Endothelial cell of umbilical vein (primary cell): ENCODE results near the gene CELA3B. TPM values are rescaled to one million over a fixed set of nuclear protein-coding genes. Genes with fewer than 3 reads are reported as not detected.
"Not testable (repeated sequence)": the region's sequence is repeated elsewhere in the genome, so short reads cannot be mapped to it uniquely, and the experiment has no call there.

ENCODE experiments used
- BruUV-seq: library from RNA; stranded (reverse); fragments of 400-500 nt; replicated peaks from 2 replicates; lab custom pipeline; 2021; lab: Mats Ljungman, UMichigan
- CTCF ChIA-PET: fragments of 300-600, 350-600 bp; sonication (Branson Sonifier 250); formaldehyde crosslinking; loops from one replicate; lab custom pipeline; 2021; ENCODE audit warnings: antibody characterized with exemption, inconsistent platforms; lab: Charles Lee
- POLR2A ChIA-PET: fragments of 300-600, 350-600 bp; sonication (Branson Sonifier 250); formaldehyde crosslinking; loops from one replicate; lab custom pipeline; 2021; ENCODE audit warnings: antibody characterized with exemption, inconsistent platforms; lab: Charles Lee
- DNase-seq: peaks from one replicate; pipeline ENCODE4 v3.0.0-alpha.2; 2011; ENCODE audit warnings: low read depth, low spot score
- FAIRE-seq: peaks from 2 replicates; lab custom pipeline; 2011; peaks lifted over from hg19 to GRCh38; lab: Jason Lieb, UNC
- H2AFZ ChIP-seq: 2 replicates; pipeline ENCODE4 v1.6.0; 2012; ENCODE audit warnings: low read depth, low read length, control low read depth, inconsistent platforms
- H3K27ac ChIP-seq: 2 replicates; pipeline ENCODE4 v1.5.1; 2011; ENCODE audit warnings: low read depth, mild to moderate bottlenecking, control low read depth, low read length, moderate library complexity; ENCODE audit not compliant: insufficient read depth
- H3K27me3 ChIP-seq, 2 experiments: 2 replicates each; pipeline versions ENCODE4 v1.6.0 to v1.6.1; 2011; ENCODE audit warnings: low read length in 2 of 2, mixed read lengths in 1 of 2; ENCODE audit not compliant: control insufficient read depth in 2 of 2, insufficient read depth in 2 of 2
- H3K36me3 ChIP-seq, 2 experiments: 2 replicates in 1 of 2; 3 replicates in 1 of 2; pipeline ENCODE4 v1.5.1; 2011; ENCODE audit warnings: low read length in 2 of 2, mild to moderate bottlenecking in 1 of 2, moderate library complexity in 1 of 2; ENCODE audit not compliant: control insufficient read depth in 2 of 2, insufficient read depth in 2 of 2; ENCODE audit errors: extremely low read depth in 1 of 2
- H3K4me1 ChIP-seq: 3 replicates; pipeline ENCODE4 v1.5.1; 2011; ENCODE audit warnings: mild to moderate bottlenecking, low read length; ENCODE audit not compliant: control insufficient read depth, insufficient read depth; ENCODE audit errors: extremely low read depth
- H3K4me2 ChIP-seq: 2 replicates; pipeline ENCODE4 v1.6.1; 2011; ENCODE audit warnings: low read length, control low read depth, mixed read lengths; ENCODE audit not compliant: insufficient read depth
- H3K4me3 ChIP-seq, 3 experiments: fragments of 200-600 bp in 1 of 3; sonication (generic), shearing (Covaris generic) in 1 of 3; replicated peaks in 1 of 3; 2 replicates each; pipeline ENCODE4 v1.5.1; 2011 to 2016; ENCODE audit warnings: control low read depth in 3 of 3, low read length in 3 of 3, mild to moderate bottlenecking in 2 of 3, inconsistent platforms in 1 of 3, low read depth in 1 of 3, moderate library complexity in 1 of 3; ENCODE audit not compliant: insufficient read depth in 1 of 3
- H3K79me2 ChIP-seq: 2 replicates; pipeline ENCODE4 v1.6.0; 2012; ENCODE audit warnings: low read length, inconsistent platforms; ENCODE audit not compliant: control insufficient read depth, insufficient read depth
- H3K9ac ChIP-seq: replicated peaks from 2 replicates; pipeline ENCODE3; 2011; ENCODE audit warnings: low read length, control low read depth; ENCODE audit not compliant: insufficient read depth; ENCODE audit errors: extremely low read depth
- H3K9me1 ChIP-seq: replicated peaks from 3 replicates; pipeline ENCODE4 v1.6.0; 2011; ENCODE audit warnings: mild to moderate bottlenecking, low read length; ENCODE audit not compliant: control insufficient read depth, insufficient read depth; ENCODE audit errors: extremely low read depth
- H3K9me3 ChIP-seq: replicated peaks from 2 replicates; pipeline ENCODE4 v1.5.1; 2012; ENCODE audit warnings: low read length, inconsistent platforms; ENCODE audit not compliant: control insufficient read depth, insufficient read depth
- H4K20me1 ChIP-seq: replicated peaks from 2 replicates; pipeline ENCODE3; 2011; ENCODE audit warnings: mild to moderate bottlenecking, low read length; ENCODE audit not compliant: control insufficient read depth, insufficient read depth; ENCODE audit errors: extremely low read depth
- EZH2 ChIP-seq: IDR thresholded peaks from 2 replicates; pipeline ENCODE4 v1.6.1; 2012; ENCODE audit warnings: borderline replicate concordance, low read depth, mild to moderate bottlenecking, moderate library complexity, low read length, inconsistent platforms; ENCODE audit not compliant: severe bottlenecking
- FOS ChIP-seq: IDR thresholded peaks from 2 replicates; pipeline ENCODE4 v1.6.1; 2011; ENCODE audit warnings: mild to moderate bottlenecking, low read length, moderate library complexity, borderline replicate concordance; ENCODE audit not compliant: insufficient read depth
- GATA2 ChIP-seq: IDR thresholded peaks from 2 replicates; pipeline ENCODE4 v1.7.0; 2011; ENCODE audit warnings: low read depth, mild to moderate bottlenecking, moderate library complexity, mixed read lengths, low read length; ENCODE audit not compliant: insufficient read length, insufficient read depth
- JUN ChIP-seq: IDR thresholded peaks from 2 replicates; pipeline ENCODE4 v1.6.1; 2011; ENCODE audit warnings: borderline replicate concordance, low read depth; ENCODE audit not compliant: insufficient read length, insufficient read depth
- MYC ChIP-seq: IDR thresholded peaks from one replicate; pipeline ENCODE4 v1.6.1; 2011; ENCODE audit warnings: mild to moderate bottlenecking, low read depth, low read length
- POLR2A ChIP-seq: IDR thresholded peaks from 2 replicates; pipeline ENCODE4 v1.6.1; 2012; ENCODE audit warnings: low read depth, mild to moderate bottlenecking, control low read depth, low read length
- POLR2AphosphoS5 ChIP-seq: IDR thresholded peaks from 2 replicates; pipeline ENCODE4 v1.6.1; 2012; ENCODE audit warnings: low read depth, mild to moderate bottlenecking, control low read depth, low read length, moderate library complexity; ENCODE audit not compliant: insufficient read depth
- dilution Hi-C: fragments of 300-500 bp; cut with MboI; formaldehyde crosslinking; loops from one replicate; pipeline ENCODE4 v1.15.0; 2019; ENCODE audit warnings: low sequenced_read_pairs; ENCODE audit not compliant: extremely low pct_ligation_motif_present
- intact Hi-C: fragments of 100-400 bp; cut with micrococcal nuclease; formaldehyde crosslinking; loops from one replicate; pipeline ENCODE4 v1.10.0; 2022
- polyA plus RNA-seq, 4 experiments: library from polyadenylated mRNA; depleted of rRNA in 3 of 4; stranded (reverse) in 3 of 4; unstranded in 1 of 4; fragments of >200 nt; gene quantifications; 2 replicates each; pipeline versions ENCODE4 v1.2.1 to v1.2.3, GENCODE V29; 2011 to 2012; ENCODE audit warnings: missing spikeins in 1 of 4
- total RNA-seq: library from RNA; stranded (reverse); gene quantifications from 2 replicates; pipeline ENCODE4 v1.2.3, GENCODE V29; 2021
- TF ChIP-seq, protein P1 (sequence below), 2 donors: IDR thresholded peaks; 1 replicate in 1 of 2; 2 replicates in 1 of 2; pipeline ENCODE4 v1.5.1; 2011; ENCODE audit warnings: low read length in 2 of 2, mild to moderate bottlenecking in 2 of 2, moderate library complexity in 2 of 2, control low read depth in 1 of 2, inconsistent platforms in 1 of 2, low read depth in 1 of 2; ENCODE audit not compliant: insufficient read depth in 1 of 2; ENCODE audit errors: extremely low read depth in 1 of 2
- TF ChIP-seq, protein P2 (sequence below): IDR thresholded peaks from 2 replicates; pipeline ENCODE4 v1.6.1; 2011; ENCODE audit not compliant: insufficient read depth, insufficient read length

Gene CELA3B
- total and polyA plus RNA-seq, 2 donors (not counting 3 experiments of a cell fraction or from before 2014, with no cell fraction given), result 0.32 TPM; not detected in 1

DNA sequence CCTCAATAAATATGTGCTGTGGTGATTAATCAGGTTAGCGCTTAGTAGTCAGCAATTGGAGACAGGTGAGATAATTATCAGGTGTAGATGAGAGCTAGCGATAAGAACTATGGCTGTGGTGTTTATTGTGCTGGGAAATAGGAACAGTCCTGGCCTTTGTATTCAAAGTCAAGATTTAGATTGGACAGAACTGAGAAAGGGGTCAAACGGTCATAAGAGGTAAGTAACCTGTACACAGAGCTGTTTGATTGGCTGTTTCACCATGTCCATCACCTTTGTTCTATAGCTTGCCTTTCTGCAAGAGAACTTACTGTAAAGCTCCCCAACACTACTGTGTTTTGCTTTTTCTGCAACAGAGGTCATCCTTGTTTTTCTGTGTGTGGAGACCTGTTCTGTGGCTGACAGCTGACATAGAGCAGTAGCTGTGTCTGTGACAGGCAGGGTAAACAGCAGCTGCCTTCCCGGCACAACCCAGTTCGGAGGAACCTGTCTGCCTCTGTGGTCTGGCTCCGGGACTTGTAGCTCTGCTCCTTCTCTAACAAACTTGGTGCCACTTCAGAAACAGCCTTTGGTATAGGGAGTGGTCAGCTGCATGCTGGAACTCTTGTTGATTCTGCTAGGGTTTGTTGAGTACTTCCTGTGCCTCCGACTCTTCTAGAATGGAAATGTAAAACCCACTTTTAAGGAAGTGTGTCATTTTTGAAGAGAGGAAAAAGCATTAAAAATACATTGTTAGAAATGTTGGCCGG lies 54.6 kb downstream of the CELA3B start:
- DNase-seq (peak; percentile 48), FAIRE-seq (peak; percentile 75)
- TF ChIP-seq GATA2 (no peak), POLR2AphosphoS5 (no peak), FOS (no peak), JUN (no peak), EZH2 (no peak), POLR2A (no peak), MYC (no peak)
- TF ChIP-seq, protein P1, sequence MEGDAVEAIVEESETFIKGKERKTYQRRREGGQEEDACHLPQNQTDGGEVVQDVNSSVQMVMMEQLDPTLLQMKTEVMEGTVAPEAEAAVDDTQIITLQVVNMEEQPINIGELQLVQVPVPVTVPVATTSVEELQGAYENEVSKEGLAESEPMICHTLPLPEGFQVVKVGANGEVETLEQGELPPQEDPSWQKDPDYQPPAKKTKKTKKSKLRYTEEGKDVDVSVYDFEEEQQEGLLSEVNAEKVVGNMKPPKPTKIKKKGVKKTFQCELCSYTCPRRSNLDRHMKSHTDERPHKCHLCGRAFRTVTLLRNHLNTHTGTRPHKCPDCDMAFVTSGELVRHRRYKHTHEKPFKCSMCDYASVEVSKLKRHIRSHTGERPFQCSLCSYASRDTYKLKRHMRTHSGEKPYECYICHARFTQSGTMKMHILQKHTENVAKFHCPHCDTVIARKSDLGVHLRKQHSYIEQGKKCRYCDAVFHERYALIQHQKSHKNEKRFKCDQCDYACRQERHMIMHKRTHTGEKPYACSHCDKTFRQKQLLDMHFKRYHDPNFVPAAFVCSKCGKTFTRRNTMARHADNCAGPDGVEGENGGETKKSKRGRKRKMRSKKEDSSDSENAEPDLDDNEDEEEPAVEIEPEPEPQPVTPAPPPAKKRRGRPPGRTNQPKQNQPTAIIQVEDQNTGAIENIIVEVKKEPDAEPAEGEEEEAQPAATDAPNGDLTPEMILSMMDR (IDR thresholded peaks at IDR 0.05; ENCODE audit: extremely low read depth in 1 of 2, insufficient read depth in 1 of 2, low read depth in 1 of 2, low read length in 2 of 2), result no peak
- TF ChIP-seq, protein P2, sequence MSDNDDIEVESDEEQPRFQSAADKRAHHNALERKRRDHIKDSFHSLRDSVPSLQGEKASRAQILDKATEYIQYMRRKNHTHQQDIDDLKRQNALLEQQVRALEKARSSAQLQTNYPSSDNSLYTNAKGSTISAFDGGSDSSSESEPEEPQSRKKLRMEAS, result no peak
- no peaks in the 10 kb centered on the region for H3K9me3 ChIP-seq
- intact Hi-C loops (no loop called here), dilution Hi-C loops (no loop called here)
- no peak overlapping the region for H2AFZ ChIP-seq
- H3K9ac ChIP-seq, result no peak overlapping the region
- ChIA-PET CTCF (interaction anchor here (1.0 to 1.6 kb wide), 5 partner anchors 9 to 385 kb away, joined by 3 to 5 read pairs (median 3); partner anchors contain the start of gene CDC42), POLR2A (interaction anchor here (0.7 to 1.2 kb wide), 2 partner anchors 21 to 58 kb away, joined by 3 read pairs; partner anchors contain the start of gene CDC42)
- no TSS peak for BruUV-seq
- no peaks in the 10 kb centered on the region for H3K36me3 ChIP-seq
- H3K9me1 ChIP-seq, result no peaks in the 10 kb centered on the region
- peaks cover 4% of the 10 kb centered on the region for H3K4me1 ChIP-seq
- no peaks in the 10 kb centered on the region for H4K20me1 ChIP-seq
- no peak overlapping the region for H3K4me3 ChIP-seq
- H3K27me3 ChIP-seq, result no peaks in the 10 kb centered on the region
- no peak overlapping the region for H3K4me2 ChIP-seq
- no peak overlapping the region for H3K27ac ChIP-seq
- H3K79me2 ChIP-seq, result no peaks in the 10 kb centered on the region

DNA sequence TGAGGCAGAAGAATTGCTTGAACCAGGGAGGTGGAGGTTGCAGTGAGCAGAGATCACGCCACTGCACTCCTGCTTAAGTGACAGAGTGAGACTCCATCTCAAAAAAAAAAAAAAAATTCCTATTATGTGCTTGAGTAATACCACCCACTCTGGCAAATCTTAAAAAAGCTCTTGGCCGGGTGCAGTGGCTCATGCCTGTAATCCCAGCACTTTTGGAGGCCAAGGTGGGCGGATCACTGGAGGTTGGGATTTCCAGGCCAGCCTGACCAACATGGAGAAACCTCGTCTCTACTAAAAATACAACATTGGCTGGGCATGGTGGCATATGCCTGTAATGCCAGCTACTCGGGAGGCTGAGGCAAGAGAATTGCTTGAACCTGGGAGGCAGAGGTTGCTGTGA lies 58.0 kb downstream of the CELA3B start:
- H3K4me2 ChIP-seq, H3K27me3 ChIP-seq, H3K4me3 ChIP-seq, BruUV-seq, H3K27ac ChIP-seq, intact Hi-C loops, H2AFZ ChIP-seq, FAIRE-seq, POLR2A ChIA-PET, H3K9me3 ChIP-seq, H3K4me1 ChIP-seq, H3K9me1 ChIP-seq, H4K20me1 ChIP-seq, H3K9ac ChIP-seq, H3K36me3 ChIP-seq, DNase-seq, dilution Hi-C loops, H3K79me2 ChIP-seq: not testable (repeated sequence)
- CTCF ChIA-PET, result interaction anchor here (1.1 kb wide), 1 partner anchor 12 kb away, joined by 3 read pairs; no protein-coding TSS in a partner anchor
